A673 (cell line): ENCODE results near the gene MID1. TPM values are rescaled to one million over a fixed set of nuclear protein-coding genes. Genes with fewer than 3 reads are reported as not detected.

Experiments used
- BruUV-seq: library from RNA; stranded (reverse); fragments of 400-500 nt; replicated peaks from 2 replicates; lab custom pipeline; 2021; lab: Mats Ljungman, UMichigan
- CTCF ChIA-PET: fragments of 300-600 bp; sonication (Branson Sonifier 250); formaldehyde crosslinking; loops from one replicate; lab custom pipeline; 2022; ENCODE audit warnings: antibody characterized with exemption; lab: Charles Lee
- POLR2A ChIA-PET: fragments of 300-600 bp; sonication (Branson Sonifier 250); formaldehyde crosslinking; loops from one replicate; lab custom pipeline; 2022; ENCODE audit warnings: antibody characterized with exemption; ENCODE audit not compliant: low non-redundant PET; lab: Charles Lee
- DNase-seq: peaks from one replicate; pipeline ENCODE4 v3.0.0-alpha.2; 2015; ENCODE audit warnings: low spot score
- H3K27ac ChIP-seq: fragments of 200-600 bp; sonication (generic); 2 replicates; pipeline ENCODE4 v1.5.1; 2016; ENCODE audit warnings: mixed run types, low read depth, mild to moderate bottlenecking, mixed read lengths, antibody characterized with exemption, low read length; ENCODE audit not compliant: poor library complexity, severe bottlenecking
- H3K27me3 ChIP-seq: fragments of 200-600 bp; sonication (generic); replicated peaks from 2 replicates; pipeline ENCODE4 v1.6.1; 2017; ENCODE audit warnings: mixed run types, low read depth, mild to moderate bottlenecking, mixed read lengths, antibody characterized with exemption, low read length; ENCODE audit not compliant: insufficient read depth, poor library complexity
- H3K36me3 ChIP-seq: fragments of 200-600 bp; sonication (generic); 2 replicates; pipeline ENCODE4 v1.6.1; 2016; ENCODE audit warnings: mixed run types, mild to moderate bottlenecking, mixed read lengths, antibody characterized with exemption, low read length; ENCODE audit not compliant: insufficient read depth, poor library complexity, severe bottlenecking
- H3K4me1 ChIP-seq: fragments of 200-600 bp; sonication (generic); 2 replicates; pipeline ENCODE4 v1.6.1; 2017; ENCODE audit warnings: mixed run types, mild to moderate bottlenecking, mixed read lengths, antibody characterized with exemption, low read length; ENCODE audit not compliant: insufficient read depth, poor library complexity, severe bottlenecking
- H3K4me3 ChIP-seq: fragments of 200-600 bp; sonication (generic); 2 replicates; pipeline ENCODE4 v1.5.1; 2016; ENCODE audit warnings: low read depth, mixed run types, mild to moderate bottlenecking, mixed read lengths, low read length; ENCODE audit not compliant: poor library complexity, severe bottlenecking
- H3K9me3 ChIP-seq: fragments of 200-600 bp; sonication (generic); 2 replicates; pipeline ENCODE4 v1.6.1; 2016; ENCODE audit warnings: mixed run types, low read depth, mild to moderate bottlenecking, mixed read lengths, antibody characterized with exemption, low read length; ENCODE audit not compliant: poor library complexity, severe bottlenecking
- CTCF ChIP-seq: fragments of 300-800, 200-600 bp; sonication (generic); conservative IDR thresholded peaks from 2 replicates; pipeline ENCODE4 v1.5.1; 2017; ENCODE audit warnings: low read depth, mild to moderate bottlenecking, antibody characterized with exemption, low read length, moderate library complexity, mixed read lengths
- EZH2 ChIP-seq: fragments of 200-600 bp; sonication (generic); IDR thresholded peaks from 2 replicates; pipeline ENCODE4 v1.6.1; 2017; ENCODE audit warnings: borderline replicate concordance, low read depth, mild to moderate bottlenecking, mixed read lengths, antibody characterized with exemption, low read length; ENCODE audit not compliant: poor library complexity, severe bottlenecking
- intact Hi-C: fragments of 100-400 bp; cut with micrococcal nuclease; formaldehyde crosslinking; loops from one replicate; pipeline ENCODE4 v1.10.0; 2022; ENCODE audit not compliant: unreplicated experiment
- total RNA-seq: library from RNA; stranded (reverse); gene quantifications from 2 replicates; pipeline ENCODE4 v1.2.3, GENCODE V29; 2021

The MID1 gene
- total RNA-seq, 1 experiment from 2014 or later, result 7.0 TPM

DNA sequence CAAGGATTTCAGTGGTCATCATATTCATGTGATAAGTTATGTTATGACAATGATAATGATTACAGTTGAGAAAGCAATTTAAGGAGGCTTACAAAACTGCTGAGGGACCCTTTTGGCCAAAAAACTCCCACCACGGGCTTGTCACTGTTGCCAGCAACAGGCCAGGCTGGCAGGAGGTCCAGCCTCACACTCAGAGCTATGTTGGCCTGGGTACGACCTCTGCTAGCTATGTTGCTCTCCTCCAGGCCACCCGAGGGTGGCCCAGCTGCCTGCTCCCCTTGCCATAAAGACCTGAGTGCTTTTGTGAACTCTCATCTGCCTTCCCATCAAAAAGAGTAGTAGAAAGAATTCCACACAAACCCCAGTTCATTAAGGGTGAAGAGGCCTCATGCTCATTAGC lies 52.0 kb downstream of the MID1 start:
- POLR2A ChIA-PET, result no interaction called here
- intact Hi-C loops, result no loop called here
- Histone ChIP-seq H3K4me3 (no peak overlapping the region), H3K4me1 (no peaks in the 10 kb centered on the region), H3K27me3 (no peaks in the 10 kb centered on the region), H3K27ac (no peak overlapping the region), H3K9me3 (no peaks in the 10 kb centered on the region), H3K36me3 (no peaks in the 10 kb centered on the region)
- BruUV-seq, result no TSS peak
- CTCF ChIA-PET, result no interaction called here
- DNase-seq, result no peak
- no peak for TF ChIP-seq CTCF
- TF ChIP-seq EZH2, result no peak

- DNase-seq, result no peak
- ChIA-PET POLR2A (no interaction called here), CTCF (no interaction called here)
- H3K4me1 ChIP-seq, result no peaks in the 10 kb centered on the region
- H3K27me3 ChIP-seq, result no peaks in the 10 kb centered on the region
- intact Hi-C loops, result no loop called here
- no TSS peak for BruUV-seq
- H3K4me3 ChIP-seq, result no peak overlapping the region
- no peaks in the 10 kb centered on the region for H3K36me3 ChIP-seq
- TF ChIP-seq EZH2, result no peak
- no peak for TF ChIP-seq CTCF
- no peaks in the 10 kb centered on the region for H3K9me3 ChIP-seq
- no peak overlapping the region for H3K27ac ChIP-seq
Observed at GRCh38 chrX:10567136-10567535, 53.2 kb downstream of the MID1 start.

DNA sequence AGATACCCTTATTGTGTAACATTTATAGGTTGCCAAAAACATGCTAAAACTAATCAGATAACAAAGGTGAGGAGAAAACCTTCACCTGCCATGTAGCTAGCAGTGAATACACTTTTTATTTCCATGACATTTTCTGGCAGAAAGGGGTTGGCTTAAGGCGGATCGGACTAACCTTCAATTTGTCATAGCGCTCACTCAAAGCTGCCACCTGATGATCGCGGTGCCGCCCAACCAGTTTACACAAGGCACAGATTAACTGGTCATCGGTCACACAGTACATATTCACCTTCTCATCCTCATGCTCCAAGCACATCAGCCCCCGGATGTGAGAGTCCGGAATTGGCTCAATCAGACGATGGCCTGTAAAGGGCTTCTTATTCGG lies 53.7 kb downstream of the MID1 start:
- ChIA-PET POLR2A (no interaction called here), CTCF (no interaction called here)
- Histone ChIP-seq H3K4me1 (no peaks in the 10 kb centered on the region), H3K36me3 (no peaks in the 10 kb centered on the region), H3K27me3 (no peaks in the 10 kb centered on the region), H3K27ac (no peak overlapping the region), H3K4me3 (no peak overlapping the region), H3K9me3 (no peaks in the 10 kb centered on the region)
- no peak for DNase-seq
- no TSS peak for BruUV-seq
- no peak for TF ChIP-seq EZH2
- no peak for TF ChIP-seq CTCF
- intact Hi-C loops, result no loop called here
